Activated CD4-positive, CD25-positive, alpha-beta regulatory T cell (primary cell): ENCODE data around the gene USPL1.
"Not testable (repeated sequence)": the region's sequence is repeated elsewhere in the genome, so short reads cannot be mapped to it uniquely, and the experiment has no call there.

Experiments used
- DNase-seq, 4 experiments: peaks; one replicate each; lab custom pipeline; 2025; lab: John Stamatoyannopoulos, UW

Gene USPL1

DNA sequence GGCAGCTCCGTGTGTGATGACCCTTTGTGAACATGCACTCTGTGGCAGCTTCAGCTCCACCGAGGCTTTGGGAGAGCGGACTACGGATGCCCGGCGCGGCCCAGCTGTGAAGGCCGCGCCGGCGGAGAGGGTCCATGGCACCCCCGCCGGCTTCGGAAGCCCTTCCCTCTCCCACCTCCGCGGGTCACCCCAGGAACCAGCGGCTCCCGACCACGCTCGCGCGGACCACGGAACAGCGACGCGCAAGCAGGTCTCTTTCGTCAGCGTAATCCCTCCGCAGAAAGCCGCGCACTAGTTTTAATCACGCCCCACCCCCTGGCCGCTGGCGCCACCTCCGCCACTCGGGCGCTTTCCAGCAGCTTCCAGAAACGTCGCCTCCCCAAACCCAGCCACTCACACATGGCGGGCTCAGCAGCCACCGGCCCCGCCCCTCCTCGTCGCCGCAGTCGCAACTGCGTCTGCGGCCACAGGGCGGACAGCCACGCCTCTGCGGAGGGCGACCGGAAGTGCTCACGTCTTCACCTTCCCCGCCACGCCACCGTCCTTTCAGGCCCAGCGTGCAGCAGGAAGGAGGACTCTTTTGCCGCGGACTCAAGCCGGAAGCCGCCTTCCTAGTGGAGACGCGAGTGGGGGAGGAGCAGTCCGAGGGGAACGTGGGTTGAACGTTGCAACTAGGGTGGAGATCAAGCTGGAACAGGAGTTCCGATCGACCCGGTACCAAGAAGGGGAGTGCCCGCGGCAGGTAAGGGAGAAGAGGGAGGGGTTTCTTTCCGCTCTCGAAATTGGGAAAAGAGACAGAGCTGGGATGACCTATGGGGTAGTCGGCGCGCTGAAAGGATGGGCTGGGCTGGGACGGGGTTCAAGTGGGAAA is at the start of gene USPL1:
TSS of gene USPL1 (plus strand) at position 606 of the 871 bp plus-strand sequence. CDS start 3,221 bp downstream, outside the sequence.
- peak; percentile 94 to 98 (median 97) for DNase-seq

- no peak for DNase-seq
Measured at GRCh38 chr13:30569901-30570576, 47.7 kb upstream of the USPL1 start.

GRCh38 chr13:30570691-30571090 is 47.0 kb upstream of the USPL1 start:
- DNase-seq = no peak

DNA sequence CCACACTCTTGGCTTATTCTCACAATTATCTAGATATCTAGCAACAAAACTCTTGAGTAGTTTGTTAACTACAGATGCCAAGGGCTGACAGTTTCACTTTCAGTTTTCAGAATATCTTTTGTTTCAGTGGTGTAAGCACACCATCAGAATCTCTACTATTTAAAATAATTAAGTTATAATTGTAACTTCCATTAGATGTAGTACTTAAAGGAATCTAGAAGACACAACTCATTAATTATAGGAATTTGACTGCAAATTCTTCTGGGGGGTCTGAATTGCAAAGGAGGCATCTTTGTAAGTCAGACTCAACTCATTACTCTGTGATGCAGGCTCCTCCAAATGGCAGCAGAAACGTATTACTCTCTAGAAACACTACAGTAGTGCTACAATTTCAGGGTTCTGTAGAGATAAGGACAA is 44.9 kb upstream of the USPL1 start:
- DNase-seq = no peak

DNA sequence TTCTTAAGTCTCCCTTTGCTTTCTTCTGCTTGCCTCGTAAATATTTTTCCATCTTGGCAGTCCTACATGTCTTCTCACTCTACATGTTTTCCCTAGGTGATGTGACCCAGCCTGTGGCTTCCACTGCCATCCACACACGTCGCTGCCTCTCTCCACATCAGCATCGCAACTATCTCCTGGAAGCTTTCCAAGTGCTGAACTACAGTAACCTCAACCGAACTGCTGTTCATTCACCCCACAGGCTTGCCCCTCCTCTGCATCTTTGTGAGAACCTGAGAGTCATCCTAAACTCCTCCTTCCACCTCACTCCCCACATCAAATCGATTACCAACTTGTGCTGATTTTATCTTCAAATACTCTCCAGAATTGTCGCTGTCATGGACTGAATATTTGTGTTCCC is 41.2 kb upstream of the USPL1 start:
- no peak for DNase-seq

DNA sequence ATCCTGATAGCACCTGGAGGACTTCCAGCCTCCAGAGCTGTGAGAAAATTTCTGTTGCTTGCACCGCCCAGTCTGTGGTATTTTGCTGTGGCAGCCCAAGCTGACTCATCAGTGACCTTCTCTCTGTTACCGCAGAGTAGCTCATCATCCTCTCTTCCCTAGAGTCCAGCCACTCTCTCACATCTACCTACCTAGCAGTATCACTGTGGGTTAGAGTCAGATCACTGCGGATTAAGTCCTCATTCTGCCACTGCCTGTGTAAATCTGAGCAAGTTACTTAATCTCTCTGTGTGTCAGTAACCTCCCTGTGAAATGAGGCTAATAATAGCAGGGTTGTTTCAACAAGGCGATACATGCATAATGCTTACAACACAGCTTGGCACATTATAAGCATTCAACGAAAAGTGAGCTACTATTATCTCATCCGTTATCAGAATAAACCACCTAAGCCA is 40.3 kb upstream of the USPL1 start:
- DNase-seq = peak in 1 of 4 experiments; percentile 2

DNA sequence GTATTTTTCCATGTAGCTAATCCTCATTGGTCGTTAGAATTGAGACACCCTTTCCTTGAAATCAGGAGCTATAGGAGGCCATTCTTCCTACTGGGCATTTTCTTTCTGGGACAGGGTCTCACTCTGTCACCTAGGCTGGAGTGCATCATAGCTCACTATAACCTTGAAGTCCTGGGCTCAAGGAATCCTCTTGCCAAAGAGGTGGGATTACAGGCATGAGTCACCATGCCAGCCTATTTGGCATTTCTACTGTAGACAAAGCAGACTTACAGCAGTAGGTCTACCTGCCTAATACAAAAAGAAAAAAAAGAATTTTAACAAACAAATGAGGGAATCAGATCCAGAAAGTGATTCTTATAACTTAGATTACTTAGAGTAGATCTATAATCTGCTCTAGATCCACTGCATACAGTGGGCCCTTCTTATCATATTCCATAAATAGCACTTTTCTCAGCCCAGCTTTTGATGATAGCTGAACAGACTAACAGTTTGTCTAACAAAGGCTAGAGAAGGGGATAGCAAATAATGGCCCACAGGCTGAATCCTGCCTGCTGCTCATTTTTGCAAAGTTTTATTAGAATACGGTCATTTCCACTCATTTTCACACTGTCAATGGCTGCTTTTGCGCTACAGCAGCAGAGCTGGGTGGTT is 36.7 kb upstream of the USPL1 start:
- DNase-seq = no peak

DNA sequence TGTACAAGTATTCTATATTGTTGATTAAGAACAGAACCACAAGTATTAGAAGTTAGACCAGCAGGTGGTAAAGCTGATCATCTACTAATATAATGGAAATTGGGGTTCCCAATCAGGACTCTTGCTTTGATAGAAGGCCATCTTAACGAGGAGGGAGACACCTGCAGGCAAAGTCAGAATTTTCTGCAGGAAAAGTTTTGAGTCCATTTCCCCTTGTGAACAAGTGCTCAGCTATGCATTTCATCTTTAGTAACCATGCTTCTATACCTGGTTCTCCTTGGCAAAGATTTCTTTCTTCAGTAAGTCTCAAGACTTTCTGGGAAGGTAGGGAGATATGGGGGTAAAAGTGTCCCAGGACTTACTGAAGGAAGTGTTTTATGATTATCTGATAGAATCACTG is 36.1 kb upstream of the USPL1 start:
- no peak for DNase-seq

GRCh38 chr13:30584051-30584731 is 33.5 kb upstream of the USPL1 start:
- no peak for DNase-seq

DNA sequence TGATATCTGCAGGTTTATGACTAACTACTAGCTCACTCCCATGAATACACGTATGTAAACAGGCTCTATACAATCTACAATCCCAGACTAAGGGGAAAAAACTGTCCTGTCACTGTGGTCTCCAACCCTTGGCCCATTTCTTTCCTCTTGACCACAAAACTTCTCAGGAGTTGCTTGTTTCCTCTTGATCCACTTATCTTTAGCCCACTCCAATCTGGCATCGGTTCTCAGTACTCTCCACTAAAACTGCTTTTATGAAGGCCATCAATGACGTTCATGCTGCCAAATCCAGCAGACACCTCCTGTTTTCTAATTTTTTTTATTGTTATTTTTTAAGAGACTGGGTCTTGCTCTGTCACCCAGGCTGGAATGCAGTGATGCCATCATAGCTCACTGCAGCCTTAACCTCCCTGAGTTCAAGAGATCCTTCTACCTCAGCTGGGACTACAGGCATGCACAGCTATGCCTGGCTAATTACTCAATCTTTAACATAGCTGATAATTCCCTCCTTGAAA is 31.9 kb upstream of the USPL1 start:
- DNase-seq = no peak

DNA sequence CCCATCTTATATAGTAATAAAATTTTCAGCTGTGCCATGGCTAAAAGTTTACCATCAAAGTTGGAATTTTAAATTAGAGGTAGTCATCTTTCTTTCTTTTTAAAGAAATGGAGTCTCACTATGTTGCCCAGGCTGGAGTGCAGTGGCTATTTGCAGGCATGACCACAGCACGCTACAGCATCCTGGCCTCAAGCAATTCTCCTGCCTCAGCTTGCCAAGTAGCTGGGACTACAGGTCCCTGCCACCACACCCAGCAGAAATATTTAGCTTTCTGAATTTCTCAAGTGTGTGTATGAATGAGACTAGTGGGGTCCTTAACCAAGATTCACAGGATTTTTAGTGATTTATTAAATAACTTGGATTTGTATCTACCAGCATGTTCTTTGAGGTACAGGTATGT is 30.5 kb upstream of the USPL1 start:
- no peak for DNase-seq

GRCh38 chr13:30587739-30588138 is 30.0 kb upstream of the USPL1 start:
- DNase-seq = no peak

DNA sequence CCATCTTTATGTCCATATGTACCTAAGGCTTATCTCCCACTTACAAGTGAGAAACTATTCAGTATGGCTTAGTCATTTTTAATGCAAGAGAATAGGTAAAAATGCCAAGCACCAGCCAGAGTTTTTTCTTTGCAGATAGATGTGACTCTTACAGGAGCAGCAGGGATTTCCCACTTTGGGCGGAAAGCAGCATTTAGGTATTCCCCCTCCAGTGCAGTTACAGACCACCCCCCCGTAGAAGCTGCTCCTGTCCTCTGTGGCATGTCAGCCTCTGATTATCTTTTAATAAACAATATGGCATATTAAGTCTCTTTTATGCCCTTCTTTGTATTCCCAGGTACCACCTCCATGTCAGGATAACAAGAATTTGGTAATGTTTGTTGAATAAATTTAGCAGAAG is 24.7 kb upstream of the USPL1 start:
- no peak for DNase-seq

DNA sequence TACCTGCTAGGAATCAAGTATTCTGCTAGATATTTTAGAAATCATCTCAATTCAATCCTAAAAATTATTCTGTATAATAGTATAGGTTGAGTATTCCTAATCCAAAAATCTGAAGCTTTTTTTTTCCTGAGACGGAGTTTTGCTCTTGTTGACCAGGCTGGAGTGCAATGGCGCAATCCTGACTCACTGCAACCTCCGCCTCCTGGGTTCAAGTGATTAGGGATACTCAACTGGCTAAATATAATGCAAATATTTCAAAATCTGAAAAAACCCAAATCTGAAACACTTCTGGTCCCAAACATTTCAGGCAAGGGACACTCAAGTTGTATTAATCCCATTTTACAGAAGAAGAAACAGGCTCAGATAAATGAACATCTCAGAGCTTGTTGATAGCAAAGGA is 17.2 kb upstream of the USPL1 start:
- no peak for DNase-seq

DNA sequence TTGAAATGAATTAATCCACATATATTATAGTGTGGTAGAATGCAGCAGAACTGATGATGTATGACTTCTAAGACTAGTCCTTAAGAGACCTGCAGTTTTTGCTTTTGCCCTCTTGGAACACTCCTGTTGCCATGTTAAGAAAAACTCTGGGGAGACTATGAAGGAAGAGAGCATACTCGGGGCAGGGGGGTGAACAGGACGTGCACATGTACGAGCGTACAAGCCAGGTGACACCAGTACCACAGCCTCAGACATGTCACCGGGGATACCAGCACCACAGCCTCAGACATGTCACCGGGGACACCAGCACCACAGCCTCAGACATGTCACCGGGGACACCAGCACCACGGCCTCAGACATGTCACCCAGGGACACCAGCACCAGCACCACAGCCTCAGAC is 15.9 kb upstream of the USPL1 start:
- no peak for DNase-seq

- DNase-seq = no peak
Measured at GRCh38 chr13:30605052-30605451, 12.7 kb upstream of the USPL1 start.

- not testable (repeated sequence) for DNase-seq
Measured at GRCh38 chr13:30607186-30607585, 10.5 kb upstream of the USPL1 start.

- peak in 2 of 4 experiments; percentile 15 to 17 for DNase-seq
Measured at GRCh38 chr13:30607908-30608307, 9.8 kb upstream of the USPL1 start.

- no peak for DNase-seq
Measured at GRCh38 chr13:30608364-30608763, 9.4 kb upstream of the USPL1 start.

- DNase-seq = no peak
Measured at GRCh38 chr13:30610311-30610710, 7.4 kb upstream of the USPL1 start.

DNA sequence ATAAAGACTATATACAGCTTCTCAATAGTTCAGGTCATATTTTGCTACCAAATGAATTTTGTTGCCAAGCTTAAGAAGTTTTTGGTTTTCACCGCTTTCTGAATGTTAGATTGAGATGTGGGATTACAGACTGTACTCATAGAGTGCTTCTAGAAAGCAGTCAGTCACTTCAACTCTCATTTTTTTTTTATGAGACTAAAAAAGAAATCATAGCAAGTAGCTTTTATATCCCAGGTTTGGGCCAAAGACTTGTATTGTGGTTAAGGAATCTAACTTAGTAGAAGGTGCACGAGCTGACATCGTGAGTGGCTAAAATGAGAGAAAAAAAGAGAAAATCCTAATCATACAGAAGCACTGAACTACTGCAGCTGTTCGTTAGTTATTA is 2.2 kb upstream of the USPL1 start:
- DNase-seq = no peak
